ENCODE data around the gene GPR84.

- TF ChIP-seq CTCF (IDR thresholded peaks at IDR 0.05) (no peak), EZH2 (IDR thresholded peaks at IDR 0.05; ENCODE audit: borderline replicate concordance, insufficient read depth, low read depth, low read length, poor library complexity, severe bottlenecking) (no peak)
Measured at GRCh38 chr12:54358945-54359761, 5.1 kb downstream of the GPR84 start.
